ENCODE measurements around the gene EPB41.
"Not testable (repeated sequence)": the region's sequence is repeated elsewhere in the genome, so short reads cannot be mapped to it uniquely, and the experiment has no call there.

The EPB41 gene

GRCh38 chr1:29124366-29125236 lies 210.2 kb downstream of the EPB41 start:
- in situ Hi-C loops (cut with MboI; ENCODE audit: low sequenced_read_pairs) = no loop called here

GRCh38 chr1:29125237-29125641 lies 210.9 kb downstream of the EPB41 start:
- in situ Hi-C loops (cut with MboI; ENCODE audit: low sequenced_read_pairs) = no loop called here

- in situ Hi-C loops (cut with MboI; ENCODE audit: low sequenced_read_pairs) = no loop called here
Measured at GRCh38 chr1:29125788-29126187, 211.4 kb downstream of the EPB41 start.

- in situ Hi-C loops (cut with MboI; ENCODE audit: low sequenced_read_pairs) = no loop called here
Measured at GRCh38 chr1:29126198-29126597, 211.8 kb downstream of the EPB41 start.

GRCh38 chr1:29128739-29129138 lies 214.4 kb downstream of the EPB41 start:
- in situ Hi-C loops (cut with MboI; ENCODE audit: low sequenced_read_pairs) = no loop called here

- in situ Hi-C loops (cut with MboI; ENCODE audit: low sequenced_read_pairs) = no loop called here
Measured at GRCh38 chr1:29129916-29130315, 215.5 kb downstream of the EPB41 start.

GRCh38 chr1:29131056-29131455 lies 216.7 kb downstream of the EPB41 start:
- in situ Hi-C loops (cut with MboI; ENCODE audit: low sequenced_read_pairs) = not testable (repeated sequence)

- in situ Hi-C loops (cut with MboI; ENCODE audit: low sequenced_read_pairs) = no loop called here
Measured at GRCh38 chr1:29133861-29134694, 219.7 kb downstream of the EPB41 start.

GRCh38 chr1:29134695-29135028 lies 220.3 kb downstream of the EPB41 start:
- in situ Hi-C loops (cut with MboI; ENCODE audit: low sequenced_read_pairs) = no loop called here

GRCh38 chr1:29136391-29136915 lies 222.1 kb downstream of the EPB41 start:
- in situ Hi-C loops (cut with MboI; ENCODE audit: low sequenced_read_pairs) = no loop called here

GRCh38 chr1:29142714-29143113 lies 228.3 kb downstream of the EPB41 start:
- in situ Hi-C loops (cut with MboI; ENCODE audit: low sequenced_read_pairs) = no loop called here

- in situ Hi-C loops (cut with MboI; ENCODE audit: low sequenced_read_pairs) = no loop called here
Measured at GRCh38 chr1:29144178-29144577, 229.8 kb downstream of the EPB41 start.

- in situ Hi-C loops (cut with MboI; ENCODE audit: low sequenced_read_pairs) = no loop called here
Measured at GRCh38 chr1:29145739-29146437, 231.5 kb downstream of the EPB41 start.

- in situ Hi-C loops (cut with MboI; ENCODE audit: low sequenced_read_pairs) = no loop called here
Measured at GRCh38 chr1:29148656-29149491, 234.5 kb downstream of the EPB41 start.

- in situ Hi-C loops (cut with MboI; ENCODE audit: low sequenced_read_pairs) = not testable (repeated sequence)
Measured at GRCh38 chr1:29150346-29150745, 236.0 kb downstream of the EPB41 start.

GRCh38 chr1:29152046-29152805 lies 237.9 kb downstream of the EPB41 start:
- in situ Hi-C loops (cut with MboI; ENCODE audit: low sequenced_read_pairs) = no loop called here

GRCh38 chr1:29156543-29157268 lies 242.3 kb downstream of the EPB41 start:
- in situ Hi-C loops (cut with MboI; ENCODE audit: low sequenced_read_pairs) = no loop called here

- in situ Hi-C loops (cut with MboI; ENCODE audit: low sequenced_read_pairs) = no loop called here
Measured at GRCh38 chr1:29157269-29157601, 242.9 kb downstream of the EPB41 start.

GRCh38 chr1:29159773-29160172 lies 245.4 kb downstream of the EPB41 start:
- in situ Hi-C loops (cut with MboI; ENCODE audit: low sequenced_read_pairs) = no loop called here
